ENCODE data around the gene LSR.

DNA sequence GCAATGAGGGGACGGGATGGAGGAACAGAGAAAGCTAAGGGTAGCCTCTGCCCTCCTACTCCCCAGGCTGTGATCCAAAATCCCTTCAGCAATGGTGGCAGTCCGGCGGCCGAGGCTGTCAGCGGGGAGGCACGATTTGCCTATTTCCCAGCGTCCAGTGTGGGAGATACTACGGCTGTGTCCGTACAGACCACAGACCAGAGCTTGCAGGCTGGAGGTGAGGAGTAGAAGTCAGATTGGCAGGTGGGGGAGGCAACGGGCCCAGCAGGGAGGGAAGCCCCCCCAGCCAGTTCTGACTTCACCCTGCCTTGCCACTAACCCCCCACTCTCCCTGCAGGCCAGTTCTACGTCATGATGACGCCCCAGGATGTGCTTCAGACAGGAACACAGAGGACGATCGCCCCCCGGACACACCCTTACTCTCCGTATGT, 21.6 kb downstream of the LSR start:
- TF ChIP-seq POLR2A (IDR thresholded peaks at IDR 0.05; ENCODE audit: borderline replicate concordance, extremely low read depth, insufficient read depth, insufficient read length): no peak
- TF ChIP-seq, protein P1, sequence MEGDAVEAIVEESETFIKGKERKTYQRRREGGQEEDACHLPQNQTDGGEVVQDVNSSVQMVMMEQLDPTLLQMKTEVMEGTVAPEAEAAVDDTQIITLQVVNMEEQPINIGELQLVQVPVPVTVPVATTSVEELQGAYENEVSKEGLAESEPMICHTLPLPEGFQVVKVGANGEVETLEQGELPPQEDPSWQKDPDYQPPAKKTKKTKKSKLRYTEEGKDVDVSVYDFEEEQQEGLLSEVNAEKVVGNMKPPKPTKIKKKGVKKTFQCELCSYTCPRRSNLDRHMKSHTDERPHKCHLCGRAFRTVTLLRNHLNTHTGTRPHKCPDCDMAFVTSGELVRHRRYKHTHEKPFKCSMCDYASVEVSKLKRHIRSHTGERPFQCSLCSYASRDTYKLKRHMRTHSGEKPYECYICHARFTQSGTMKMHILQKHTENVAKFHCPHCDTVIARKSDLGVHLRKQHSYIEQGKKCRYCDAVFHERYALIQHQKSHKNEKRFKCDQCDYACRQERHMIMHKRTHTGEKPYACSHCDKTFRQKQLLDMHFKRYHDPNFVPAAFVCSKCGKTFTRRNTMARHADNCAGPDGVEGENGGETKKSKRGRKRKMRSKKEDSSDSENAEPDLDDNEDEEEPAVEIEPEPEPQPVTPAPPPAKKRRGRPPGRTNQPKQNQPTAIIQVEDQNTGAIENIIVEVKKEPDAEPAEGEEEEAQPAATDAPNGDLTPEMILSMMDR (IDR thresholded peaks at IDR 0.05 in 2 of 3, conservative IDR thresholded peaks at IDR 0.05 in 1 of 3; ENCODE audit: borderline replicate concordance in 1 of 3, insufficient read depth in 1 of 3, low read depth in 2 of 3, low read length in 2 of 3): no peak
- no peak for TF ChIP-seq TCF7L2 (IDR thresholded peaks at IDR 0.05; ENCODE audit: borderline replicate concordance, extremely low read depth, insufficient read depth, insufficient read length)
- no peak for TF ChIP-seq POLR2AphosphoS5 (IDR thresholded peaks at IDR 0.05; ENCODE audit: low read depth, low read length)
- no peak for TF ChIP-seq ZNF274 (IDR thresholded peaks at IDR 0.05; ENCODE audit: low read depth, low read length)
- TF ChIP-seq, protein P2, sequence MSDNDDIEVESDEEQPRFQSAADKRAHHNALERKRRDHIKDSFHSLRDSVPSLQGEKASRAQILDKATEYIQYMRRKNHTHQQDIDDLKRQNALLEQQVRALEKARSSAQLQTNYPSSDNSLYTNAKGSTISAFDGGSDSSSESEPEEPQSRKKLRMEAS (IDR thresholded peaks at IDR 0.05): no peak
- TF ChIP-seq SIN3A (IDR thresholded peaks at IDR 0.05; ENCODE audit: low read depth): no peak
- TF ChIP-seq, protein P3, sequence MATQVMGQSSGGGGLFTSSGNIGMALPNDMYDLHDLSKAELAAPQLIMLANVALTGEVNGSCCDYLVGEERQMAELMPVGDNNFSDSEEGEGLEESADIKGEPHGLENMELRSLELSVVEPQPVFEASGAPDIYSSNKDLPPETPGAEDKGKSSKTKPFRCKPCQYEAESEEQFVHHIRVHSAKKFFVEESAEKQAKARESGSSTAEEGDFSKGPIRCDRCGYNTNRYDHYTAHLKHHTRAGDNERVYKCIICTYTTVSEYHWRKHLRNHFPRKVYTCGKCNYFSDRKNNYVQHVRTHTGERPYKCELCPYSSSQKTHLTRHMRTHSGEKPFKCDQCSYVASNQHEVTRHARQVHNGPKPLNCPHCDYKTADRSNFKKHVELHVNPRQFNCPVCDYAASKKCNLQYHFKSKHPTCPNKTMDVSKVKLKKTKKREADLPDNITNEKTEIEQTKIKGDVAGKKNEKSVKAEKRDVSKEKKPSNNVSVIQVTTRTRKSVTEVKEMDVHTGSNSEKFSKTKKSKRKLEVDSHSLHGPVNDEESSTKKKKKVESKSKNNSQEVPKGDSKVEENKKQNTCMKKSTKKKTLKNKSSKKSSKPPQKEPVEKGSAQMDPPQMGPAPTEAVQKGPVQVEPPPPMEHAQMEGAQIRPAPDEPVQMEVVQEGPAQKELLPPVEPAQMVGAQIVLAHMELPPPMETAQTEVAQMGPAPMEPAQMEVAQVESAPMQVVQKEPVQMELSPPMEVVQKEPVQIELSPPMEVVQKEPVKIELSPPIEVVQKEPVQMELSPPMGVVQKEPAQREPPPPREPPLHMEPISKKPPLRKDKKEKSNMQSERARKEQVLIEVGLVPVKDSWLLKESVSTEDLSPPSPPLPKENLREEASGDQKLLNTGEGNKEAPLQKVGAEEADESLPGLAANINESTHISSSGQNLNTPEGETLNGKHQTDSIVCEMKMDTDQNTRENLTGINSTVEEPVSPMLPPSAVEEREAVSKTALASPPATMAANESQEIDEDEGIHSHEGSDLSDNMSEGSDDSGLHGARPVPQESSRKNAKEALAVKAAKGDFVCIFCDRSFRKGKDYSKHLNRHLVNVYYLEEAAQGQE (IDR thresholded peaks at IDR 0.05; ENCODE audit: low read depth): no peak
- no peak for TF ChIP-seq EZH2 (IDR thresholded peaks at IDR 0.05)
- TF ChIP-seq YY1 (IDR thresholded peaks at IDR 0.05; ENCODE audit: extremely low read depth, insufficient replicate concordance, low read depth, low read length): no peak
- TF ChIP-seq SRF (IDR thresholded peaks at IDR 0.05; ENCODE audit: low read depth): no peak
